GM21723 (cell line): ENCODE data around the gene TMEM123.
"Not testable (repeated sequence)": the region's sequence is repeated elsewhere in the genome, so short reads cannot be mapped to it uniquely, and the experiment has no call there.

ENCODE experiments used
- ATAC-seq: cut with Tn5 transposase; IDR thresholded peaks from one replicate; pipeline ENCODE4 v1.9.1; 2021; ENCODE audit warnings: mild to moderate bottlenecking, moderate library complexity; ENCODE audit not compliant: unreplicated experiment

TMEM123 gene

GRCh38 chr11:102374633-102375424 is 77.7 kb downstream of the TMEM123 start:
- not testable (repeated sequence) for ATAC-seq

GRCh38 chr11:102368472-102368871 is 84.1 kb downstream of the TMEM123 start:
- peak; percentile 100 for ATAC-seq

DNA sequence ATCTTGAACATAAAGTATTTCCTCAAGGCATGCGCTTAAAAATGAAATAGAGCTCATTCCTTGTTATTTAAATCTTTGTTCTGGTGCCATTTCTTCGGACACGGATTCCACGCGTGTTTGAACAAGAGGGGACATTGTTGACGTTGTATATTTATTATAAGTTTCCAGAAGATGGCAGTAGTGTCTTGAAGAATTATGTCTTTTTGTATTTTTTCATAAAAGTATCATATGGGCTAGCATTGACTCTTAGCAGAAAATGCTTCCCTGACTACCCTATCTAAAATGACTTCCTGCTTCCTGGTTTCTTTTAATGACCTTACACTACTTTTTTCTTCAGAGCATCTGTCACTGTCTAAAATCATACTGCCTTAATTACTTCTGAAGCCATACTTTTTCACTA is 85.2 kb downstream of the TMEM123 start:
- ATAC-seq = no peak

DNA sequence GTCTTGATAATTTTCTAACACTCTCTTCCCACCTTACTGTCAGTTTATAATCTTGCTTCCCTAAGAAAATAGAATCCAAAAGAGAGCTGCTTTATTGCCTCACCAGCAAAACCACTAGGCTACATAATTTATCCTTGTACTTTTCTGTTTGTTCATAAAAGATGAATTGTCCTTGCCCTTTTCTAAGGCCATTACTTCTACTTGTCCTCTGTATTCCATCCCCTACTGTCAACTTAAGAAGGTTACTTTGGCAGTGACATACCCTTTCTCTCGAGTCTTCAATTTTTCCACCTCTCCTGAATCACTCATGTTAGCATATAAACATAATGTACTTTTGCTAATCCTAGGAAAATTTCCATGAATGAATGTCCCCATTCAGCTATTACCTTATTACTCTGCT is 87.6 kb downstream of the TMEM123 start:
- ATAC-seq = no peak

DNA sequence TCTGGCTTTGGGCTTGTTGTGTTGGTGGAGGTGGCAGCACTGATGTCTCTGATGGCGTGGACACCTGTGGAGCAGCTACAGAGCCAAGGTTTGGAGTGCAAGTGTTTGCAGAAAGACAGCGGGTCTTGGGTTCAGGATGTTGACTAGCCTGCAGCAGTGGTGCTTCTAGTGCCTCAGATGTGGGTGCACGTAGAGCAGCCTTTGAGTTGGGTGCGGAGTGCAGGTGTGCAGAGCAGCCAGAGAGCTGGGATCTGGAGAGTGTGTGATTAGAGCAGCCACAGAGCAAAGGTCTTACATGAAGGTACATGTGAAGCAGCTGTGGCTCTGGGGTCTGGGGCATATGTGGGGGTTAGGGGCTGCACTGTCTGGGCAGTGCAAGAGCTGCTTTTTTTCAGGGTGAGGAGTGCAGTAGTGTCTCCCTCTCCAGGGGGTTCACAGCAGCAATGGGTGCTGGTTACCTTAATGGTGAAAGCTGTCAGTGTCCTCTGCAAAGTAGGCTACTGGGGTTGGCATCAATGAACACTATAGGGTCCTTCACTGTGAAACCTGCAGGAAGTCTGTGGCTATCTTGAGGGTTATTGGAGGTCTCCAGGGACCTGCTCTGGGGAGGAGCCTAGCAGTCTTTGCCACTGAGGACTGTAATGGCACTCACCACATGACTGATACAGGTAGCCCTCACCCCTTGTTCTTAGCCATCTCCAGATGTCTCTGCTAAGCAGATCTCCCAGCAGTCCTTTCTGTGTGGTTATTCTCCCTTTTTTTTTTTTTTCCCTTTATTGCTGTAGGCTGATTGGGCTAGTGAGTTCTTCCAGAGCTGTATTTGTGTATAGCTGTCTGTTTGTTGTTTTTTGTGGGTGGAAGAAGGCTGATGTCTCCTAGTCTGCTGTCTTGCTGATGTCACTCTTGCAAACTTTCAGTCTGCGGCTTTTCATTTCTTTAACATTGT is 91.2 kb downstream of the TMEM123 start:
- ATAC-seq = peak; percentile 69

- no peak for ATAC-seq
Measured at GRCh38 chr11:102360681-102361080, 91.9 kb downstream of the TMEM123 start.

DNA sequence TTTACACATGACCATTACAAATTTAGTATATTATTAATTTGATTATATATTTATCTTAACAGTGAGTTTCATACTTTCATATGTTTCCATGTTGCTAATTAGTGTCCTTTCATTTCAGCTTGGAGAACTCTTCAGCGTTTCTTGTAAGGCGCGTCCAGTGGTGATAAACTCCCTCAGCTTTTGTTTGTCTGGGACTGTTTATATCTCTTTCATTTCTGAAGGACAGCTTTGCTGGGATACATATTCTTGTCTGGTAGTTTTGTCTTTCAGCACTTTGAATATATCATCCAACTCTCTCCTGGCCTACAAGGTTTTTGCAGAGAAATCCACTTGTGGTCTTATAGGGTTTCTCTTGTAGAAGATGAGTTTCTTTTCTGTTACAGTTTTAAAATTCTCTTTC is 93.2 kb downstream of the TMEM123 start:
- ATAC-seq = no peak

DNA sequence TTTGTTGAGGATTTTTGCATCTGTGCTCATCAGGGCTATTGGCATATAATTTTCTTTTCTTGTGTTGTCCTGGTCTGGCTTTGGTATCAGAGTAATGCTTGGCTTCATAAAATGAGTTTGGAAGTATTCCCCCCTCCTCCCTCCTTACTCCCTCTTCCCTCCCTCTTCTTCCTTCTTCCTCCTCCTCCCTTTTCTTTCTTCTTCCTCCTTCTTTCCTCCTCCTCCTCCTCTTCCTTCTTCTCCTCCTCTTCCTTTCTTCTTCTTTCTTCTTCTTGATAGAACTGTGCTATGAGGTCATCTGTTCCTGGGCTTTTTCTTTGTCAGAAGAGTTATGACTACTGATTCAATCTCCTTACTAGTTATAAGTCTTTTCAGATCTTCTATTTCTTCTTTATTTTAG is 95.4 kb downstream of the TMEM123 start:
- ATAC-seq = no peak

GRCh38 chr11:102347462-102348370 is 104.8 kb downstream of the TMEM123 start:
- peak; percentile 20 for ATAC-seq

- peak; percentile 90 for ATAC-seq
Measured at GRCh38 chr11:102346748-102347461, 105.7 kb downstream of the TMEM123 start, which contains the start of gene BIRC2. BIRC2 (plus strand) TSS chr11:102347214; CDS start chr11:102349855, 2,641 bp downstream.

DNA sequence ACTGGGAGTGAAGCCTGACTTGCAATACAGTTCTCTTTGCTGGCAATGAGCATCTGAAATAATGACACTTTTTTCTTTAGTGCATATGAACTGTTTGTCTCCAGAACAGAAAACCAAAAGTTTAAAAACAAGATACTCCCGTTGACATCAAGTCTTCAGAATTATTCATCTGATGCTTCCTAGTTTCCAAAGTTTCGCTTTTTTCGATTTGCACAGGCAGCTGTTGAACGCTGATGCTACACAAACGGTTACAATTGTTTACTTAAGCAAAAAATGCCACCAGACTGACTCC is 106.2 kb downstream of the TMEM123 start:
- no peak for ATAC-seq
